Smooth muscle cell (in vitro differentiated cells): Measurements from ENCODE around the gene CERS6. TPM values are rescaled to one million over a fixed set of nuclear protein-coding genes. Genes with fewer than 3 reads are reported as not detected.

Source experiments
- DNase-seq: peaks from one replicate; lab custom pipeline; 2025; ENCODE audit not compliant: unreplicated experiment; lab: John Stamatoyannopoulos, UW
- H2AFZ ChIP-seq: fragments of 200-600 bp; sonication (generic); 2 replicates; pipeline ENCODE4 v1.6.0; 2016; ENCODE audit warnings: antibody characterized with exemption, low read depth, mild to moderate bottlenecking
- H3F3A ChIP-seq: fragments of 200-600 bp; sonication (generic); 2 replicates; pipeline ENCODE4 v1.6.0; 2017; ENCODE audit warnings: antibody characterized with exemption, low read depth
- H3K27ac ChIP-seq: fragments of 200-600 bp; sonication (generic); 2 replicates; pipeline ENCODE4 v1.5.1; 2016; ENCODE audit warnings: low read depth, mild to moderate bottlenecking
- H3K27me3 ChIP-seq: fragments of 200-600 bp; sonication (generic); 2 replicates; pipeline ENCODE4 v1.6.1; 2016; ENCODE audit warnings: low read depth, mild to moderate bottlenecking
- H3K36me3 ChIP-seq: fragments of 200-600 bp; sonication (generic); 2 replicates; pipeline ENCODE4 v1.5.1; 2016; ENCODE audit warnings: low read depth
- H3K4me1 ChIP-seq: fragments of 200-600 bp; sonication (generic); 2 replicates; pipeline ENCODE4 v1.5.1; 2016; ENCODE audit warnings: low read depth
- H3K4me2 ChIP-seq: fragments of 200-600 bp; sonication (generic); 2 replicates; pipeline ENCODE4 v1.6.0; 2016; ENCODE audit warnings: mild to moderate bottlenecking
- H3K4me3 ChIP-seq: fragments of 200-600 bp; sonication (generic); 2 replicates; pipeline ENCODE4 v1.5.1; 2016; ENCODE audit warnings: mild to moderate bottlenecking
- H3K79me2 ChIP-seq: fragments of 200-600 bp; sonication (generic); 2 replicates; pipeline ENCODE4 v1.6.0; 2016; ENCODE audit warnings: low read depth, mild to moderate bottlenecking
- H3K9ac ChIP-seq: fragments of 200-600 bp; sonication (generic); 2 replicates; pipeline ENCODE4 v1.6.0; 2016; ENCODE audit warnings: low read depth
- H3K9me3 ChIP-seq: fragments of 200-600 bp; sonication (generic); replicated peaks from 2 replicates; pipeline ENCODE4 v1.5.1; 2016; ENCODE audit warnings: low read depth
- H4K20me1 ChIP-seq: fragments of 200-600 bp; sonication (generic); 2 replicates; pipeline ENCODE4 v1.6.0; 2016; ENCODE audit warnings: low read depth
- WGBS: methylation state at CpG from one replicate; pipeline ENCODE4 v1.1.7; 2016; ENCODE audit warnings: low lambda C conversion rate; 5-methylcytosine and 5-hydroxymethylcytosine counted together
- polyA plus RNA-seq: library from polyadenylated mRNA; unstranded; fragments of >200 nt; fragmentation: Nextera tagmentation; extraction: Ambion mirVana; gene quantifications from 2 replicates; pipeline ENCODE4 v1.2.1, GENCODE V29; 2016
- total RNA-seq: library from RNA; depleted of rRNA; stranded (reverse); fragments of >200 nt; gene quantifications from 2 replicates; pipeline ENCODE4 v1.2.3, GENCODE V29; 2014
- TF ChIP-seq, protein P1 (sequence below): fragments of 200-600 bp; sonication (generic); IDR thresholded peaks from 2 replicates; pipeline ENCODE4 v1.5.1; 2017; ENCODE audit warnings: borderline replicate concordance, mild to moderate bottlenecking, antibody characterized with exemption; ENCODE audit not compliant: insufficient read depth, poor library complexity, severe bottlenecking

Gene CERS6
- total and polyA plus RNA-seq, 2 experiments from 2014 or later: 9.2 to 26.6 TPM

DNA sequence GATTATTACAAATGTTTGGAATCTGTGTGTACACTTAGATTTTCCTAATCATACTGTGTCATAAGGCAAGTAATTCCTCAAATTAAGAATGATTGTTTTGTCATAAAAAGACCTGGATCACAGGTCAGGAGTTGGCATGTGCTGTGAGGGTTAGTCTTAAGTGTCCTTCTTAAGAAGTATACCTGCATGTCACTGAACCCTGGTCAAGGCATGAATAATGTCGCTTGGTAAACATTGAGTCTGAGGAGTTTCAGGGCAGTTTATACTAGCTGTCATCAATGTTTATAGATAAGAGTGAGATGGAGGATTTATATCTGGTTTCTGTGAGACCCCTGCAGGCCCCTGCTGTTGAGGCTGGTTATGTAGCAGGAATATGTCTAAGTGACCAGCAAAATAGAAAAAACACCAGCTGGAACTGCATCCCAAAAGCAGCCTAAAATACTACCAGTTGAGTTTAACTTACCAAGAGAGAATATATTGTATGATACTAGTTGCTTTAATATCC, 234.4 kb downstream of the CERS6 start:
- H3F3A ChIP-seq: peaks cover 13% of the 10 kb centered on the region
- no peaks in the 10 kb centered on the region for H3K9me3 ChIP-seq
- H3K4me3 ChIP-seq: no peak overlapping the region
- no peaks in the 10 kb centered on the region for H3K36me3 ChIP-seq
- H3K4me1 ChIP-seq: peaks cover 17% of the 10 kb centered on the region
- DNase-seq: no peak
- H3K9ac ChIP-seq: no peak overlapping the region
- no peak overlapping the region for H3K27ac ChIP-seq
- 41% methylated on average over 1 of the region's 1 CpG for WGBS
- no peaks in the 10 kb centered on the region for H4K20me1 ChIP-seq
- no peak overlapping the region for H2AFZ ChIP-seq
- H3K27me3 ChIP-seq: no peaks in the 10 kb centered on the region
- no peak overlapping the region for H3K4me2 ChIP-seq
- TF ChIP-seq, protein P1, sequence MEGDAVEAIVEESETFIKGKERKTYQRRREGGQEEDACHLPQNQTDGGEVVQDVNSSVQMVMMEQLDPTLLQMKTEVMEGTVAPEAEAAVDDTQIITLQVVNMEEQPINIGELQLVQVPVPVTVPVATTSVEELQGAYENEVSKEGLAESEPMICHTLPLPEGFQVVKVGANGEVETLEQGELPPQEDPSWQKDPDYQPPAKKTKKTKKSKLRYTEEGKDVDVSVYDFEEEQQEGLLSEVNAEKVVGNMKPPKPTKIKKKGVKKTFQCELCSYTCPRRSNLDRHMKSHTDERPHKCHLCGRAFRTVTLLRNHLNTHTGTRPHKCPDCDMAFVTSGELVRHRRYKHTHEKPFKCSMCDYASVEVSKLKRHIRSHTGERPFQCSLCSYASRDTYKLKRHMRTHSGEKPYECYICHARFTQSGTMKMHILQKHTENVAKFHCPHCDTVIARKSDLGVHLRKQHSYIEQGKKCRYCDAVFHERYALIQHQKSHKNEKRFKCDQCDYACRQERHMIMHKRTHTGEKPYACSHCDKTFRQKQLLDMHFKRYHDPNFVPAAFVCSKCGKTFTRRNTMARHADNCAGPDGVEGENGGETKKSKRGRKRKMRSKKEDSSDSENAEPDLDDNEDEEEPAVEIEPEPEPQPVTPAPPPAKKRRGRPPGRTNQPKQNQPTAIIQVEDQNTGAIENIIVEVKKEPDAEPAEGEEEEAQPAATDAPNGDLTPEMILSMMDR: no peak
- H3K79me2 ChIP-seq: no peaks in the 10 kb centered on the region

DNA sequence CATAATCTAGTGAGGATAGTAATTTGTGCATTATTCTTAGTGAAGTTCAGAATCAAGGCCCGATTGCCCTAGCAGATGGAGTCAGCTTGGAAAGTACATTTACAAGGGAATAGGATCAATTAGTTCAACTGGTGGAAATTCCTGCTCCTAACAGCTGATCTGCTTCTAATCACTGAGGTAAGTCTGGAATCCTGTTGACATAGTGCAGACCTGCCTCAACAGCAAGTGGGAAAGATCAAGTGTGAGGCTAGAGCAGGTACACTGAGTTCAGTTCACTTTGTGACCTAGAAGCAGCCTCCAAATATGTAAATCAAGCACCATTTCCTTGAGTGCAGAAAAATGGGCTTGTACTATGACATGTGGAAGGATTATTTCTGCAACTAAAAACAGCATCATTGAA, 235.1 kb downstream of the CERS6 start:
- TF ChIP-seq, protein P1: no peak
- H4K20me1 ChIP-seq: no peaks in the 10 kb centered on the region
- no peaks in the 10 kb centered on the region for H3K9me3 ChIP-seq
- H3K4me3 ChIP-seq: no peak overlapping the region
- peaks cover 10% of the 10 kb centered on the region for H3K4me1 ChIP-seq
- no peak overlapping the region for H3K4me2 ChIP-seq
- H3K79me2 ChIP-seq: no peaks in the 10 kb centered on the region
- no peaks in the 10 kb centered on the region for H3K36me3 ChIP-seq
- 41% methylated on average over 1 of the region's 1 CpG for WGBS
- no peak overlapping the region for H3K9ac ChIP-seq
- H3K27me3 ChIP-seq: no peaks in the 10 kb centered on the region
- H2AFZ ChIP-seq: no peak overlapping the region
- peaks cover 5% of the 10 kb centered on the region for H3F3A ChIP-seq
- DNase-seq: no peak
- H3K27ac ChIP-seq: no peak overlapping the region

DNA sequence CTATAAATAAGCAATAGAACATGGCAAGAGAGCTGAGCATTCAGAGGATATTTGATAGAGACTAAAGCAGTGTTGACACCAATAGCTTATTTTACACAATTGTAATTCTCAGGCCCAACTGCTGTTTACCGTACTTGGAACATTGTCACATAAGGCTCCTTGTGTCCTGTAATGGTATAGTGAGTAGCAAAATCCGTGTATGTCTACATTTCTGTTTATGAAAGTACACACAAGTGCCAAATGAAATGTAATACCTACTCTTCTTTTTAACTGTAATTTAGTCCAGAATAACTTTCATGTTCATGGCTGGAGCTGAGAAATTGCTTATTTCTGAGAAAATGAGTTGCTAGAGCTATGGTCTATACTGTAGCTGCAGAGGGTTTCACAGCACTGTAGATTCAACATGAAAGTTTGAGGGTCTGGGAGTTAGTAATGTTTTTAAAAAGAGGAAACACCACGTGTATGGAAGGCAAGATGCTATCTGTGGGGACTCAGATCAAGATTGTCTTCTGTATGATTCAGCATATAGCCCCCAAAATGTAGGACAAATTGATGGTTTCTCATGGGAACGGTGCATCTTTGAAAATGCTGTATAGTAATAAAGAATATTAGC, 236.2 kb downstream of the CERS6 start:
- H3K27me3 ChIP-seq: no peaks in the 10 kb centered on the region
- H3K36me3 ChIP-seq: no peaks in the 10 kb centered on the region
- no peak for DNase-seq
- WGBS: 87% methylated on average over 4 of the region's 4 CpGs
- TF ChIP-seq, protein P1: no peak
- H3K4me2 ChIP-seq: no peak overlapping the region
- H4K20me1 ChIP-seq: no peaks in the 10 kb centered on the region
- H3F3A ChIP-seq: no peaks in the 10 kb centered on the region
- H3K79me2 ChIP-seq: no peaks in the 10 kb centered on the region
- H3K9ac ChIP-seq: no peak overlapping the region
- H3K9me3 ChIP-seq: no peaks in the 10 kb centered on the region
- H3K4me1 ChIP-seq: peaks cover under 1% of the 10 kb centered on the region
- H3K27ac ChIP-seq: no peak overlapping the region
- H2AFZ ChIP-seq: no peak overlapping the region
- no peak overlapping the region for H3K4me3 ChIP-seq

DNA sequence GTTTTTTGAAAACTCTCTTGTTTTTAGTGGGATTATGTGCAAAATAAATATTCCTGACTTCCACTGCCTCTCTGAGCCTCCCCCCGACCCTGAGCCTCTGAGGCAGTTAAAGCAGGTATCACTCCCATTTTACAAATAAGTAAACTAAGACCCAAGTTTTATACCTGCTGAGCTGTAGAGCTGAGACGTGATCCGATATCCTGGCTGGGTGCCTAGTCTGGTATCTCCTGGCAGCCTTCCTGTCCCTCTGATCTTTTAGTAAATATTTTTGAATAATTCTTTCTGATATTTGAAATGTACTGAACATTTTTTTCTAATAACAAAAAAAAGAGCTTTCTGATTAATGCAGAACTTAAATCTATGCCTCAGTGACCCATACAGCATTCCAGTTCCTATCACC, 238.1 kb downstream of the CERS6 start:
- no peak overlapping the region for H3K27ac ChIP-seq
- no peak overlapping the region for H3K9ac ChIP-seq
- WGBS: 95% methylated on average over 3 of the region's 3 CpGs
- H3K79me2 ChIP-seq: no peaks in the 10 kb centered on the region
- no peak overlapping the region for H3K4me3 ChIP-seq
- no peaks in the 10 kb centered on the region for H3K27me3 ChIP-seq
- no peaks in the 10 kb centered on the region for H3K9me3 ChIP-seq
- H2AFZ ChIP-seq: no peak overlapping the region
- H3F3A ChIP-seq: no peaks in the 10 kb centered on the region
- no peak overlapping the region for H3K4me2 ChIP-seq
- peaks cover 7% of the 10 kb centered on the region for H4K20me1 ChIP-seq
- TF ChIP-seq, protein P1: no peak
- H3K4me1 ChIP-seq: no peaks in the 10 kb centered on the region
- no peak for DNase-seq
- no peaks in the 10 kb centered on the region for H3K36me3 ChIP-seq
